ENCODE results near the gene CWC15. TPM values are rescaled to one million over a fixed set of nuclear protein-coding genes. Genes with fewer than 3 reads are reported as not detected.

CWC15 gene
- polyA plus RNA-seq, 1 donor (not counting 4 experiments of a cell fraction or from before 2014, with no cell fraction given) = 56.3 TPM

GRCh38 chr11:94939346-94939745, 34.0 kb downstream of the CWC15 start:
- no peak overlapping the region for H3K4me3 ChIP-seq (ENCODE audit: control insufficient read depth in 2 of 3, extremely low read depth in 1 of 3, insufficient read depth in 2 of 3, low read depth in 1 of 3, low read length in 3 of 3)
- FAIRE-seq = no peak
- no peak overlapping the region for H3K27ac ChIP-seq (ENCODE audit: control insufficient read depth, insufficient read depth, low read length)
- H2AFZ ChIP-seq (ENCODE audit: control insufficient read depth, low read length) = no peak overlapping the region
- dilution Hi-C loops (cut with MboI; ENCODE audit: extremely low pct_ligation_motif_present, low sequenced_read_pairs) = no loop called here
- no peak overlapping the region for H3K4me2 ChIP-seq (ENCODE audit: control insufficient read depth, extremely low read depth, insufficient read depth, low read depth, low read length)
- TF ChIP-seq CTCF (optimal IDR thresholded peaks at IDR 0.05 in 1 of 3, IDR thresholded peaks at IDR 0.05 in 1 of 3, conservative IDR thresholded peaks at IDR 0.05 in 1 of 3; ENCODE audit: extremely low read depth in 1 of 3, insufficient read depth in 2 of 3, low read length in 3 of 3) = no peak
- TF ChIP-seq EZH2 (IDR thresholded peaks at IDR 0.05; ENCODE audit: low read length) = no peak
- no peaks in the 10 kb centered on the region for H3K9me3 ChIP-seq (ENCODE audit: control insufficient read depth, low read depth, low read length)
- no peaks in the 10 kb centered on the region for H3K9me1 ChIP-seq (ENCODE audit: control insufficient read depth, extremely low read depth, insufficient read depth, low read length)
- no peaks in the 10 kb centered on the region for H4K20me1 ChIP-seq (ENCODE audit: control insufficient read depth, extremely low read depth, insufficient read depth, low read length)
- no peaks in the 10 kb centered on the region for H3K79me2 ChIP-seq (ENCODE audit: control insufficient read depth, insufficient read depth, low read length)
- no peaks in the 10 kb centered on the region for H3K36me3 ChIP-seq (ENCODE audit: control insufficient read depth in 2 of 2, extremely low read depth in 1 of 2, insufficient read depth in 2 of 2, low read length in 2 of 2)
- no peaks in the 10 kb centered on the region for H3K27me3 ChIP-seq (ENCODE audit: control insufficient read depth, extremely low read depth, insufficient read depth, low read length)
- H3K9ac ChIP-seq (ENCODE audit: control insufficient read depth, extremely low read depth, insufficient read depth, low read length) = no peak overlapping the region
- H3K4me1 ChIP-seq (ENCODE audit: control insufficient read depth, extremely low read depth, insufficient read depth, low read length) = no peaks in the 10 kb centered on the region
- no peak for DNase-seq (ENCODE audit: low read depth, low spot score)

GRCh38 chr11:94938095-94939055, 35.0 kb downstream of the CWC15 start:
- FAIRE-seq = no peak
- H3K9me3 ChIP-seq (ENCODE audit: control insufficient read depth, low read depth, low read length) = no peaks in the 10 kb centered on the region
- no peaks in the 10 kb centered on the region for H4K20me1 ChIP-seq (ENCODE audit: control insufficient read depth, extremely low read depth, insufficient read depth, low read length)
- TF ChIP-seq EZH2 (IDR thresholded peaks at IDR 0.05; ENCODE audit: low read length) = no peak
- no peak for TF ChIP-seq CTCF (optimal IDR thresholded peaks at IDR 0.05 in 1 of 3, IDR thresholded peaks at IDR 0.05 in 1 of 3, conservative IDR thresholded peaks at IDR 0.05 in 1 of 3; ENCODE audit: extremely low read depth in 1 of 3, insufficient read depth in 2 of 3, low read length in 3 of 3)
- H3K9ac ChIP-seq (ENCODE audit: control insufficient read depth, extremely low read depth, insufficient read depth, low read length) = no peak overlapping the region
- H3K9me1 ChIP-seq (ENCODE audit: control insufficient read depth, extremely low read depth, insufficient read depth, low read length) = no peaks in the 10 kb centered on the region
- H3K79me2 ChIP-seq (ENCODE audit: control insufficient read depth, insufficient read depth, low read length) = no peaks in the 10 kb centered on the region
- H3K4me3 ChIP-seq (ENCODE audit: control insufficient read depth in 2 of 3, extremely low read depth in 1 of 3, insufficient read depth in 2 of 3, low read depth in 1 of 3, low read length in 3 of 3) = no peak overlapping the region
- dilution Hi-C loops (cut with MboI; ENCODE audit: extremely low pct_ligation_motif_present, low sequenced_read_pairs) = no loop called here
- no peaks in the 10 kb centered on the region for H3K27me3 ChIP-seq (ENCODE audit: control insufficient read depth, extremely low read depth, insufficient read depth, low read length)
- DNase-seq (ENCODE audit: low read depth, low spot score) = no peak
- H2AFZ ChIP-seq (ENCODE audit: control insufficient read depth, low read length) = no peak overlapping the region
- no peak overlapping the region for H3K27ac ChIP-seq (ENCODE audit: control insufficient read depth, insufficient read depth, low read length)
- H3K4me2 ChIP-seq (ENCODE audit: control insufficient read depth, extremely low read depth, insufficient read depth, low read depth, low read length) = no peak overlapping the region
- no peaks in the 10 kb centered on the region for H3K36me3 ChIP-seq (ENCODE audit: control insufficient read depth in 2 of 2, extremely low read depth in 1 of 2, insufficient read depth in 2 of 2, low read length in 2 of 2)
- H3K4me1 ChIP-seq (ENCODE audit: control insufficient read depth, extremely low read depth, insufficient read depth, low read length) = no peaks in the 10 kb centered on the region
